ENCODE measurements around the gene DPYSL3.

The DPYSL3 gene

GRCh38 chr5:147544556-147544955 lies 34.7 kb upstream of the DPYSL3 start:
- no peaks in the 10 kb centered on the region for H3K9me3 ChIP-seq (ENCODE audit: control insufficient read depth, low read length)
- no peaks in the 10 kb centered on the region for H3K4me1 ChIP-seq (ENCODE audit: control insufficient read depth, insufficient read depth, low read length, poor library complexity, severe bottlenecking)
- H3K27ac ChIP-seq (ENCODE audit: insufficient read depth, low read length, poor library complexity, severe bottlenecking), result no peak overlapping the region
- H3K4me3 ChIP-seq (ENCODE audit: insufficient read depth, low read depth, low read length, poor library complexity, severe bottlenecking), result no peak overlapping the region
- H3K36me3 ChIP-seq (ENCODE audit: control insufficient read depth, insufficient read depth, low read length), result no peaks in the 10 kb centered on the region
- no peaks in the 10 kb centered on the region for H3K27me3 ChIP-seq (replicated peaks; ENCODE audit: control insufficient read depth, insufficient read depth, low read length, poor library complexity, severe bottlenecking)
- DNase-seq, result no peak

- no peaks in the 10 kb centered on the region for H3K9me3 ChIP-seq (ENCODE audit: control insufficient read depth, low read length)
- H3K4me3 ChIP-seq (ENCODE audit: insufficient read depth, low read depth, low read length, poor library complexity, severe bottlenecking), result no peak overlapping the region
- H3K27me3 ChIP-seq (replicated peaks; ENCODE audit: control insufficient read depth, insufficient read depth, low read length, poor library complexity, severe bottlenecking), result no peaks in the 10 kb centered on the region
- no peak overlapping the region for H3K27ac ChIP-seq (ENCODE audit: insufficient read depth, low read length, poor library complexity, severe bottlenecking)
- no peaks in the 10 kb centered on the region for H3K36me3 ChIP-seq (ENCODE audit: control insufficient read depth, insufficient read depth, low read length)
- no peaks in the 10 kb centered on the region for H3K4me1 ChIP-seq (ENCODE audit: control insufficient read depth, insufficient read depth, low read length, poor library complexity, severe bottlenecking)
- DNase-seq, result no peak
Measured at GRCh38 chr5:147539053-147539452, 29.2 kb upstream of the DPYSL3 start.

- Histone ChIP-seq H3K36me3 (ENCODE audit: control insufficient read depth, insufficient read depth, low read length) (no peaks in the 10 kb centered on the region), H3K9me3 (ENCODE audit: control insufficient read depth, low read length) (no peaks in the 10 kb centered on the region), H3K4me3 (ENCODE audit: insufficient read depth, low read depth, low read length, poor library complexity, severe bottlenecking) (no peak overlapping the region), H3K27me3 (replicated peaks; ENCODE audit: control insufficient read depth, insufficient read depth, low read length, poor library complexity, severe bottlenecking) (no peaks in the 10 kb centered on the region), H3K27ac (ENCODE audit: insufficient read depth, low read length, poor library complexity, severe bottlenecking) (no peak overlapping the region), H3K4me1 (ENCODE audit: control insufficient read depth, insufficient read depth, low read length, poor library complexity, severe bottlenecking) (no peaks in the 10 kb centered on the region)
- no peak for DNase-seq
Measured at GRCh38 chr5:147538236-147538635, 28.4 kb upstream of the DPYSL3 start.

- Histone ChIP-seq H3K36me3 (ENCODE audit: control insufficient read depth, insufficient read depth, low read length) (no peaks in the 10 kb centered on the region), H3K27ac (ENCODE audit: insufficient read depth, low read length, poor library complexity, severe bottlenecking) (no peak overlapping the region), H3K9me3 (ENCODE audit: control insufficient read depth, low read length) (no peaks in the 10 kb centered on the region), H3K4me1 (ENCODE audit: control insufficient read depth, insufficient read depth, low read length, poor library complexity, severe bottlenecking) (no peaks in the 10 kb centered on the region), H3K27me3 (replicated peaks; ENCODE audit: control insufficient read depth, insufficient read depth, low read length, poor library complexity, severe bottlenecking) (no peaks in the 10 kb centered on the region), H3K4me3 (ENCODE audit: insufficient read depth, low read depth, low read length, poor library complexity, severe bottlenecking) (no peak overlapping the region)
- DNase-seq, result no peak
Measured at GRCh38 chr5:147534172-147534951, 24.5 kb upstream of the DPYSL3 start.

- Histone ChIP-seq H3K9me3 (ENCODE audit: control insufficient read depth, low read length) (no peaks in the 10 kb centered on the region), H3K4me3 (ENCODE audit: insufficient read depth, low read depth, low read length, poor library complexity, severe bottlenecking) (no peak overlapping the region), H3K27me3 (replicated peaks; ENCODE audit: control insufficient read depth, insufficient read depth, low read length, poor library complexity, severe bottlenecking) (no peaks in the 10 kb centered on the region), H3K36me3 (ENCODE audit: control insufficient read depth, insufficient read depth, low read length) (no peaks in the 10 kb centered on the region), H3K27ac (ENCODE audit: insufficient read depth, low read length, poor library complexity, severe bottlenecking) (no peak overlapping the region), H3K4me1 (ENCODE audit: control insufficient read depth, insufficient read depth, low read length, poor library complexity, severe bottlenecking) (no peaks in the 10 kb centered on the region)
- no peak for DNase-seq
Measured at GRCh38 chr5:147532156-147532555, 22.3 kb upstream of the DPYSL3 start.

GRCh38 chr5:147530530-147531389 lies 20.9 kb upstream of the DPYSL3 start:
- no peak overlapping the region for H3K27ac ChIP-seq (ENCODE audit: insufficient read depth, low read length, poor library complexity, severe bottlenecking)
- no peaks in the 10 kb centered on the region for H3K27me3 ChIP-seq (replicated peaks; ENCODE audit: control insufficient read depth, insufficient read depth, low read length, poor library complexity, severe bottlenecking)
- DNase-seq, result no peak
- no peaks in the 10 kb centered on the region for H3K4me1 ChIP-seq (ENCODE audit: control insufficient read depth, insufficient read depth, low read length, poor library complexity, severe bottlenecking)
- H3K4me3 ChIP-seq (ENCODE audit: insufficient read depth, low read depth, low read length, poor library complexity, severe bottlenecking), result no peak overlapping the region
- no peaks in the 10 kb centered on the region for H3K36me3 ChIP-seq (ENCODE audit: control insufficient read depth, insufficient read depth, low read length)
- H3K9me3 ChIP-seq (ENCODE audit: control insufficient read depth, low read length), result no peaks in the 10 kb centered on the region

GRCh38 chr5:147523069-147523468 lies 13.2 kb upstream of the DPYSL3 start:
- Histone ChIP-seq H3K9me3 (ENCODE audit: control insufficient read depth, low read length) (no peaks in the 10 kb centered on the region), H3K27me3 (replicated peaks; ENCODE audit: control insufficient read depth, insufficient read depth, low read length, poor library complexity, severe bottlenecking) (no peaks in the 10 kb centered on the region), H3K27ac (ENCODE audit: insufficient read depth, low read length, poor library complexity, severe bottlenecking) (no peak overlapping the region), H3K4me1 (ENCODE audit: control insufficient read depth, insufficient read depth, low read length, poor library complexity, severe bottlenecking) (no peaks in the 10 kb centered on the region), H3K4me3 (ENCODE audit: insufficient read depth, low read depth, low read length, poor library complexity, severe bottlenecking) (no peak overlapping the region), H3K36me3 (ENCODE audit: control insufficient read depth, insufficient read depth, low read length) (no peaks in the 10 kb centered on the region)
- DNase-seq, result no peak

GRCh38 chr5:147522435-147522834 lies 12.6 kb upstream of the DPYSL3 start:
- no peak for DNase-seq
- no peaks in the 10 kb centered on the region for H3K36me3 ChIP-seq (ENCODE audit: control insufficient read depth, insufficient read depth, low read length)
- no peaks in the 10 kb centered on the region for H3K27me3 ChIP-seq (replicated peaks; ENCODE audit: control insufficient read depth, insufficient read depth, low read length, poor library complexity, severe bottlenecking)
- no peaks in the 10 kb centered on the region for H3K9me3 ChIP-seq (ENCODE audit: control insufficient read depth, low read length)
- no peaks in the 10 kb centered on the region for H3K4me1 ChIP-seq (ENCODE audit: control insufficient read depth, insufficient read depth, low read length, poor library complexity, severe bottlenecking)
- no peak overlapping the region for H3K4me3 ChIP-seq (ENCODE audit: insufficient read depth, low read depth, low read length, poor library complexity, severe bottlenecking)
- H3K27ac ChIP-seq (ENCODE audit: insufficient read depth, low read length, poor library complexity, severe bottlenecking), result no peak overlapping the region

GRCh38 chr5:147520450-147520849 lies 10.6 kb upstream of the DPYSL3 start:
- Histone ChIP-seq H3K9me3 (ENCODE audit: control insufficient read depth, low read length) (no peaks in the 10 kb centered on the region), H3K27ac (ENCODE audit: insufficient read depth, low read length, poor library complexity, severe bottlenecking) (no peak overlapping the region), H3K27me3 (replicated peaks; ENCODE audit: control insufficient read depth, insufficient read depth, low read length, poor library complexity, severe bottlenecking) (no peaks in the 10 kb centered on the region), H3K36me3 (ENCODE audit: control insufficient read depth, insufficient read depth, low read length) (no peaks in the 10 kb centered on the region), H3K4me3 (ENCODE audit: insufficient read depth, low read depth, low read length, poor library complexity, severe bottlenecking) (no peak overlapping the region), H3K4me1 (ENCODE audit: control insufficient read depth, insufficient read depth, low read length, poor library complexity, severe bottlenecking) (no peaks in the 10 kb centered on the region)
- DNase-seq, result no peak

- Histone ChIP-seq H3K27me3 (replicated peaks; ENCODE audit: control insufficient read depth, insufficient read depth, low read length, poor library complexity, severe bottlenecking) (no peaks in the 10 kb centered on the region), H3K4me3 (ENCODE audit: insufficient read depth, low read depth, low read length, poor library complexity, severe bottlenecking) (no peak overlapping the region), H3K36me3 (ENCODE audit: control insufficient read depth, insufficient read depth, low read length) (no peaks in the 10 kb centered on the region), H3K9me3 (ENCODE audit: control insufficient read depth, low read length) (no peaks in the 10 kb centered on the region), H3K27ac (ENCODE audit: insufficient read depth, low read length, poor library complexity, severe bottlenecking) (no peak overlapping the region), H3K4me1 (ENCODE audit: control insufficient read depth, insufficient read depth, low read length, poor library complexity, severe bottlenecking) (no peaks in the 10 kb centered on the region)
- DNase-seq, result no peak
Measured at GRCh38 chr5:147519380-147519779, 9.5 kb upstream of the DPYSL3 start.

All from effector memory CD4-positive, alpha-beta T cell (primary cell).